ENCODE results near the gene CACNA1A.
"Not testable (repeated sequence)": the region's sequence is repeated elsewhere in the genome, so short reads cannot be mapped to it uniquely, and the experiment has no call there.

CACNA1A gene

GRCh38 chr19:13185763-13186657 is 320.3 kb downstream of the CACNA1A start:
- DNase-seq, result not testable (repeated sequence)

GRCh38 chr19:13184926-13185325 is 321.4 kb downstream of the CACNA1A start:
- DNase-seq, result not testable (repeated sequence)

GRCh38 chr19:13181747-13182388 is 324.4 kb downstream of the CACNA1A start:
- peak; percentile 51 for DNase-seq

GRCh38 chr19:13178291-13178690 is 328.0 kb downstream of the CACNA1A start:
- DNase-seq, result not testable (repeated sequence)

GRCh38 chr19:13177584-13177983 is 328.7 kb downstream of the CACNA1A start:
- DNase-seq, result not testable (repeated sequence)

- DNase-seq, result no peak
Measured at GRCh38 chr19:13176345-13176744, 329.9 kb downstream of the CACNA1A start.

- peak; percentile 12 for DNase-seq
Measured at GRCh38 chr19:13173139-13173737, 333.0 kb downstream of the CACNA1A start.

- peak; percentile 90 for DNase-seq
Measured at GRCh38 chr19:13172346-13173138, 333.7 kb downstream of the CACNA1A start.

- peak; percentile 14 for DNase-seq
Measured at GRCh38 chr19:13171146-13171545, 335.1 kb downstream of the CACNA1A start.

GRCh38 chr19:13169769-13170168 is 336.5 kb downstream of the CACNA1A start:
- DNase-seq, result no peak

GRCh38 chr19:13166151-13166550 is 340.1 kb downstream of the CACNA1A start:
- not testable (repeated sequence) for DNase-seq

- no peak for DNase-seq
Measured at GRCh38 chr19:13165162-13165997, 340.9 kb downstream of the CACNA1A start.

GRCh38 chr19:13164343-13165161 is 341.7 kb downstream of the CACNA1A start:
- DNase-seq, result peak; percentile 66

GRCh38 chr19:13163609-13164342 is 342.5 kb downstream of the CACNA1A start:
- peak; percentile 59 for DNase-seq

GRCh38 chr19:13162724-13163608 is 343.3 kb downstream of the CACNA1A start:
- DNase-seq, result peak; percentile 92

GRCh38 chr19:13160557-13160956 is 345.7 kb downstream of the CACNA1A start:
- DNase-seq, result no peak

- DNase-seq, result no peak
Measured at GRCh38 chr19:13159713-13160112, 346.6 kb downstream of the CACNA1A start.
